OCI-LY1 (cell line): ENCODE measurements around the gene PUS3.

Experiments used
- EZH2 ChIP-seq: fragments of 200-600 bp; sonication (generic), shearing (Covaris generic); IDR thresholded peaks from 2 replicates; pipeline ENCODE4 v1.8.0; 2017; ENCODE audit warnings: borderline replicate concordance, mixed run types, mild to moderate bottlenecking, antibody characterized with exemption, low read length, moderate library complexity, mixed read lengths
- TF ChIP-seq, protein P1 (sequence below): fragments of 200-600 bp; sonication (generic), shearing (Covaris generic); IDR thresholded peaks from 2 replicates; pipeline ENCODE4 v1.5.1; 2017; ENCODE audit warnings: mild to moderate bottlenecking, antibody characterized with exemption, low read length, moderate library complexity, mixed read lengths

DNA sequence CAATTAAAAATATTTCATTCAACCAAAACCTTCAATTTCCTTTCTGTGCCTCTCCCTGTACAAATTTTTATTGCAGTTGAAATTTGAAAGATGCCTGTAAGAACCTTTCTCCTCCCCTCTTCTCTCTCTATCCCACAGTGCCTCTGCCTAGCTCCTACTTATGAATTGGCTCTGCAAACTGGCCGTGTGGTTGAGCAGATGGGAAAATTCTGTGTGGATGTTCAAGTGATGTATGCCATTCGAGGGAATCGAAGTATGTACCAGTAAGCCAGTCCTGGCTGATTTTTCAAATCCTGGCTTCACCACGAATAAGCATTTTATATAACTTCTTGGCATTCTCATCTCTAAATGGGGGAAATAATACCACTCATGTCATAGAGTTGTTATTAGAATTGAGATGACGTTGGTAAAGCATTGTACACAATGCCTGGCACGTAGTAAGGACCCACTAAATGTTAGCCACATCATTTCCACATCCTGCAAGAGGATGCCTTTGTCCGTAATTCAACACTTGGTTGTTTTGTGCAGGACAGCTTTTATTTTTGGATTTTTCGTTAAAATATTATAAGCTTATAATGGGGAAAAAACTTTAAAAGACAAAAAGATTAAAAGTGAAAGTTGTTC, 7.3 kb upstream of the PUS3 start:
- TF ChIP-seq, protein P1, sequence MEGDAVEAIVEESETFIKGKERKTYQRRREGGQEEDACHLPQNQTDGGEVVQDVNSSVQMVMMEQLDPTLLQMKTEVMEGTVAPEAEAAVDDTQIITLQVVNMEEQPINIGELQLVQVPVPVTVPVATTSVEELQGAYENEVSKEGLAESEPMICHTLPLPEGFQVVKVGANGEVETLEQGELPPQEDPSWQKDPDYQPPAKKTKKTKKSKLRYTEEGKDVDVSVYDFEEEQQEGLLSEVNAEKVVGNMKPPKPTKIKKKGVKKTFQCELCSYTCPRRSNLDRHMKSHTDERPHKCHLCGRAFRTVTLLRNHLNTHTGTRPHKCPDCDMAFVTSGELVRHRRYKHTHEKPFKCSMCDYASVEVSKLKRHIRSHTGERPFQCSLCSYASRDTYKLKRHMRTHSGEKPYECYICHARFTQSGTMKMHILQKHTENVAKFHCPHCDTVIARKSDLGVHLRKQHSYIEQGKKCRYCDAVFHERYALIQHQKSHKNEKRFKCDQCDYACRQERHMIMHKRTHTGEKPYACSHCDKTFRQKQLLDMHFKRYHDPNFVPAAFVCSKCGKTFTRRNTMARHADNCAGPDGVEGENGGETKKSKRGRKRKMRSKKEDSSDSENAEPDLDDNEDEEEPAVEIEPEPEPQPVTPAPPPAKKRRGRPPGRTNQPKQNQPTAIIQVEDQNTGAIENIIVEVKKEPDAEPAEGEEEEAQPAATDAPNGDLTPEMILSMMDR = no peak
- TF ChIP-seq EZH2 = no peak
